NCI-H1436 (cell line): ENCODE measurements around the gene MRPL36.

Experiments
- DNase-seq: peaks from one replicate; lab custom pipeline; 2025; lab: John Stamatoyannopoulos, UW

Gene MRPL36

GRCh38 chr5:1781726-1782384 lies 17.8 kb downstream of the MRPL36 start:
- DNase-seq: no peak

GRCh38 chr5:1781107-1781506 lies 18.5 kb downstream of the MRPL36 start:
- no peak for DNase-seq

GRCh38 chr5:1780614-1780930 lies 19.1 kb downstream of the MRPL36 start:
- no peak for DNase-seq

GRCh38 chr5:1779782-1780613 lies 19.6 kb downstream of the MRPL36 start:
- DNase-seq: no peak

- no peak for DNase-seq
Measured at GRCh38 chr5:1779021-1779680, 20.5 kb downstream of the MRPL36 start.

GRCh38 chr5:1778138-1779020 lies 21.3 kb downstream of the MRPL36 start:
- no peak for DNase-seq

- no peak for DNase-seq
Measured at GRCh38 chr5:1777281-1778137, 22.1 kb downstream of the MRPL36 start.

GRCh38 chr5:1776831-1777230 lies 22.8 kb downstream of the MRPL36 start:
- DNase-seq: no peak

GRCh38 chr5:1772634-1773033 lies 27.0 kb downstream of the MRPL36 start:
- peak; percentile 6 for DNase-seq

GRCh38 chr5:1771149-1772065 lies 28.2 kb downstream of the MRPL36 start:
- no peak for DNase-seq

GRCh38 chr5:1770443-1770802 lies 29.2 kb downstream of the MRPL36 start:
- DNase-seq: no peak

- no peak for DNase-seq
Measured at GRCh38 chr5:1769752-1770442, 29.7 kb downstream of the MRPL36 start.

GRCh38 chr5:1769017-1769640 lies 30.5 kb downstream of the MRPL36 start:
- DNase-seq: no peak

- no peak for DNase-seq
Measured at GRCh38 chr5:1768283-1769000, 31.2 kb downstream of the MRPL36 start.

- no peak for DNase-seq
Measured at GRCh38 chr5:1767524-1768282, 31.9 kb downstream of the MRPL36 start.

- DNase-seq: no peak
Measured at GRCh38 chr5:1765880-1766235, 33.8 kb downstream of the MRPL36 start.

GRCh38 chr5:1765141-1765879 lies 34.3 kb downstream of the MRPL36 start:
- DNase-seq: no peak
